ENCODE results near the gene ENO3.
A peak's percentile ranks its signal among the peaks of the same experiment; 100 is the strongest.

The ENO3 gene

GRCh38 chr17:4951486-4951885 is 567 bp downstream of the ENO3 start:
- no peak for DNase-seq

GRCh38 chr17:4953451-4953961 is 2.6 kb downstream of the ENO3 start:
- DNase-seq, result peak; percentile 81

- no peak for DNase-seq
Measured at GRCh38 chr17:4955091-4955490, 4.2 kb downstream of the ENO3 start.

DNA sequence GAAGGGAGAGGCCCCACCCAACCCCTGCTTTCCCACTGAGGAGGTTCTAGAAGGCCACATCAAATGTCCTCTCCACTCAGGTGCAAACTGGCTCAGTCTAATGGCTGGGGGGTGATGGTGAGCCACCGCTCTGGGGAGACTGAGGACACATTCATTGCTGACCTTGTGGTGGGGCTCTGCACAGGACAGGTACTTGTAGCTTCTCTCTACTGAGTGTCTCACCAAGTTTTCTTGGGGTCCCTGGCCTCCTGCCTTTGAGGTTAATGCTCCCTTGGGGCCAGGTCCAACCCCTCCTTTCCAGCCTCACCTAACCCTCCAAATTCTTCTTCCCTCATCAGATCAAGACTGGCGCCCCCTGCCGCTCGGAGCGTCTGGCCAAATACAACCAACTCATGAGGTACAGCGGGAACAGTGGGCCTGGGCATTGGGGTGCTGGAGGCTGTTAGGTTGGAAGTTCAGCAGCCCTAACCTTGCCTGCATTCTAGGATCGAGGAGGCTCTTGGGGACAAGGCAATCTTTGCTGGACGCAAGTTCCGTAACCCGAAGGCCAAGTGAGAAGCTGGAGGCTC is 5.7 kb downstream of the ENO3 start:
- no peak for DNase-seq

- DNase-seq, result no peak
Measured at GRCh38 chr17:4958102-4958501, 7.2 kb downstream of the ENO3 start.

GRCh38 chr17:4959261-4959965 is 8.5 kb downstream of the ENO3 start:
- no peak for DNase-seq

- DNase-seq, result no peak
Measured at GRCh38 chr17:4960279-4960922, 9.5 kb downstream of the ENO3 start.

DNA sequence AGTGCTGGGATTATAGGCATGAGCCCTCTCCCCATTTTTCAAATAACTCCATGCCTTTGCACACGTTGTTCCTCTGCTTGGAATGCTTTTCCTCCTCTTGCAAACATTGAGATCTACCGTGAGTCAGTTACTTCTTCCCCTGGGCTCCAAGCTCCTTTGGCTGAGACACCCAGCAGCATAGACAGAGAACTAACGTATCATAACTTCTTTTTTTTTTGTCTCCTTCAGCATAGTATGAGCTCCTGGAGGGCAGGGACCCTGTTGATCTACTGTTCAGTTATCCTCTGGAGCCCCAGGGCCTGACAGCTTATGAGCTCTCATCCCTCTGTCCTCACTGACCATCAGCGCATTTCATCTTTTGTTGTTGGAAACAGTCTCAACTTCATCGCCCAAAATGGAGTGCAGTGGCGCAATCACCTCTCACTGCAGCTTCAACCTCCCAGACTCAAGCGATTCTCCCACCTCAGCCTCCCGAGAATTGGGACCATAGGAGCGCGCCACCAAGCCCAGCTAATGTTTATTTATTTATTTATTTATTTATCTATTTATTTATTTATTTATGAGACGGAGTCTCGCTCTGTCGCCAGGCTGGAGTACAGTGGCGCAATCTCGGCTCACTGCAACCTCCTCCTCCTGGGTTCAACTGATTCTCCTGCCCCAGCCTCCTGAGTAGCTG is 14.5 kb downstream of the ENO3 start:
- no peak for DNase-seq

- peak; percentile 100 for DNase-seq
Measured at GRCh38 chr17:4966844-4967538, 16.1 kb downstream of the ENO3 start.

DNA sequence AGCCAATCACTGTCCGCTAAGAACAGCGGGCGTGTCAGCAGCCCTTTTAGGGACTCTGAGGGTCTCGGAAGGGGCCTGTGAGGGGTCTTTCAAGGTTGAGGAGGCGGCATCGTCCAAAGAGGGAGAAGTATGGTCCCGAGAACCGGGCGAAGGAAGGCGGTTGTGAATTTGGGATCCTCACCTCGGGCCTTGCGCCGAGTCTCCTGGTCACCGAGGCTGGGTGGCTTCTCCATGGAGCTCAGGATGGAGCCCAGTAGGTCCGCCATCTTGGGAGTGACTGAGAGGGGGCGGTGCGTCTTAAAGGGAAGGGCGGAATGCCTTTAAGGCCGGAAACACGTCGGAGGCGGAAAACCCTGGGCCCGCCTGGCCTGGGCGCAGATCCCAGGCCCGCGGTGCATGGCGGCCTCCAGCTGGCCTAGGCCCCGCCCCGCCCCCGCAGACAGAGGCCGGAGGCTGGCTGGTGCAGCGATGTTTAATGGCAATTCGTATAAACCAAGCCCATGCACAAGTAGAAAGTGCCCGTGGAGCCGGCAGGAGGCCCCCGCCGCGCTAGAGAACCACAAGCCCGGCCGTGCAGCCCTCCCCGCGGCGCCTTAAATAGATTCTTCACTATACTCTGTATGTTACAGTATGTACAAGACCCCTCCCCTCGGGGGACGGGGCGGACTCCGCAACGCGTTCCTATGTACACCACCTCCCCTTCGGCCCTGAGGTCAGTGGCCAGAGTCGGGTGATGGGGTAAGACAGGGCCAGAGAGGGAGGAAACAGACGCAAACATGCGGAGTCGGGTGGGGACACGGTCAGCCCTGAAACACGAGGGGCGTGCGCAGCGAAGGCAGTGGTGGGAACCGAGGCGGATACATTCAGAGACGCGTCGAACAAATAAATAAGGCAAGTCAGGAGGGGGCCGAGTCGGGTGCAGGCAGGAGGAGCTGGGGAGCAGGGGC is 16.9 kb downstream of the ENO3 start, which contains the start of gene SPAG7:
Gene SPAG7, minus strand, starts transcription at position 279 of the 947 bp plus-strand sequence. Its CDS starts 13 bp downstream, at position 266.
- DNase-seq, result peak; percentile 98

- DNase-seq, result no peak
Measured at GRCh38 chr17:4968486-4969046, 17.6 kb downstream of the ENO3 start.

DNA sequence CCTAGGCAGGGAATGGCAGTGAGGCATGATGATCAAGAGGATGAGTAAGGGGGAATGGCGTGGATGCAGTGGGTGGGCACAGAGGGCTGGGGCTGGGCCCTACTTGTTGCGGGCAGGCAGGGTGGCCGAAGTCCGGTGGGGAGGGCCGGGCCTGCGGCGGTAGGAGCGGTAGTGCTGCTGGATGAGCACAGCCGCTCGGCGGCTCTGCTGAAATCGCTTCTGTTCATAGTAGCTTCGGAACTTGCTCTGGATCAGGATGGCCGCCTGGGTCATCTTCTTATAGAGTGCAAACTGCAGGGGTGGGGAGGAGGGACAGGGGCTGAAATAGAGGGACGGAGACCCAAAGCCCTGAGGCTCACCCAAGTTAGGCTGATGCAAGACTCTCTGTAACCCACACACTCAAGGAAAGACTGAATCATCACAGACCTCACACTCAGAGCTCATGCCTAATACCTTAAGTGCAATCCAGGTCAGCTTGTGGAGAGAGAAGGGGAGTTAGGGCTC is 18.2 kb downstream of the ENO3 start:
- DNase-seq, result no peak

DNA sequence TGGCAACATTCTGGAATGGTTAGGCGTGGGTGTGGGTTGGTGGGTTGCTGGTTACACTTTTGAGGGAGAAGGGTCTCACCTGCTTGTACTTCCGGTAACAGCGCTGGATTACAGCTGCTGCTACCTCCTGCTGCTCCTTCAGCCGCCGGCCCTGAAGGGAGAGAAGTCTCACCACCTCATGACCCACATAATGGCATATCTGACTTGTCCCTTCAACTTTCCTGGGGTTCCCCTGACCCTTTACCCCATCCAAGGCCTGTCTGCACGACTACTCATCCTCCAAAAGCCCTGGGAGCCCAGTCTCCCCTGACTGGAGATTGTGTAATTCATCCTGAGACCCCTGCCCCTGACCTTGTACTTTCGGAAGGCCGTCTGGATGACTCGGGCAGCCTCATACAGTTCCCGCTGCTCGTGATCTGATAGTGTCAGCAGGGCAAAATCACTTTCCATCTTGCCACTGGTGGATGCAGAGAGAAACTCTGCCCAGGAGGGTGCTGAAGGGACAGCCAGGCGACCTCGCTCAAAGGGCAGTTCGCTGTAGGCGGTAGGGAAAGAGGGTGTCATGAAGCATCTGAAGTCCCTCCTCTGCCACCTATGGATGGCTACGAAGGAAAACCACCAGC is 18.7 kb downstream of the ENO3 start:
- DNase-seq, result no peak

- no peak for DNase-seq
Measured at GRCh38 chr17:4970273-4970672, 19.4 kb downstream of the ENO3 start.

- no peak for DNase-seq
Measured at GRCh38 chr17:4971826-4972225, 20.9 kb downstream of the ENO3 start.

GRCh38 chr17:4972322-4972721 is 21.4 kb downstream of the ENO3 start:
- no peak for DNase-seq

DNA sequence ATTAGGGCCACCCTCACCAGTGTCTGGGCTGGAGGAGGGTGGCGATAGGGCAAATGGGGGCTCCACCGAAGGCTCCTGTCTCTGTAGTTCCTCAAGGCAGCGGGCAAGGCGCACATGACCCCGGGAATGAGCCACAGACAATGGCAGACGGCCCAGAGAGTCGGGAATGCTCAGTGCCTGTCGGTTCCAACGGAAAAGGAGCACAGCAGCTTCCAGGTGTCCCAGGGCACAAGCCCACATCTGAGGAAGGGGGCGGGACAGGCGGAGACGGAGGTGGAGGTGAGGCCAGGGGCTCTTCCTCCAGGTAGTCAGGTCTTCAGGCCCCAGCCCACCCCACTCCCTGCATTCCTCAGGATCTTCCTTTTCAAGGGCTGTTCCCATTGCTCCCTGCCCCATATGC is 21.8 kb downstream of the ENO3 start:
- DNase-seq, result no peak

GRCh38 chr17:4973256-4974114 is 22.6 kb downstream of the ENO3 start:
- DNase-seq, result no peak

- DNase-seq, result no peak
Measured at GRCh38 chr17:4974115-4974670, 23.3 kb downstream of the ENO3 start.
